SK-N-SH treated with all-trans-retinoic acid at 6 μM for 48 hours (cell line): ENCODE results near the gene SPHK2.

Experiments
- ARNTL ChIP-seq: fragments of 450-650 bp; formaldehyde crosslinking; IDR thresholded peaks from 2 replicates; pipeline ENCODE4 v1.5.0; 2020; ENCODE audit warnings: low read depth, mild to moderate bottlenecking, moderate library complexity, borderline replicate concordance
- ISL1 ChIP-seq: fragments of 250-450 bp; sonication (Bioruptor Pico); IDR thresholded peaks from 2 replicates; pipeline ENCODE4 v2.1.2; 2022; ENCODE audit warnings: mild to moderate bottlenecking, moderate library complexity
- PATZ1 ChIP-seq: fragments of 250-450 bp; sonication (Bioruptor Pico); IDR thresholded peaks from 2 replicates; pipeline ENCODE4 v1.8.0; 2020; ENCODE audit warnings: mild to moderate bottlenecking, moderate library complexity, borderline replicate concordance
- POU6F1 ChIP-seq: fragments of 250-450 bp; sonication (Bioruptor Pico); IDR thresholded peaks from 2 replicates; pipeline ENCODE4 v1.8.0; 2021; ENCODE audit warnings: low read depth, mild to moderate bottlenecking, moderate library complexity, borderline replicate concordance
- PPARA ChIP-seq: fragments of 250-450 bp; sonication (Bioruptor Pico); IDR thresholded peaks from 2 replicates; pipeline ENCODE4 v1.5.0; 2020; ENCODE audit warnings: mild to moderate bottlenecking, borderline replicate concordance
- RARB ChIP-seq: fragments of 250-450 bp; sonication (Bioruptor Pico); IDR thresholded peaks from 2 replicates; pipeline ENCODE4 v1.8.0; 2021; ENCODE audit warnings: mild to moderate bottlenecking, moderate library complexity
- ZNF70 ChIP-seq: fragments of 450-650 bp; formaldehyde crosslinking; IDR thresholded peaks from 2 replicates; pipeline ENCODE4 v1.5.0; 2020; ENCODE audit warnings: mild to moderate bottlenecking, moderate library complexity

DNA sequence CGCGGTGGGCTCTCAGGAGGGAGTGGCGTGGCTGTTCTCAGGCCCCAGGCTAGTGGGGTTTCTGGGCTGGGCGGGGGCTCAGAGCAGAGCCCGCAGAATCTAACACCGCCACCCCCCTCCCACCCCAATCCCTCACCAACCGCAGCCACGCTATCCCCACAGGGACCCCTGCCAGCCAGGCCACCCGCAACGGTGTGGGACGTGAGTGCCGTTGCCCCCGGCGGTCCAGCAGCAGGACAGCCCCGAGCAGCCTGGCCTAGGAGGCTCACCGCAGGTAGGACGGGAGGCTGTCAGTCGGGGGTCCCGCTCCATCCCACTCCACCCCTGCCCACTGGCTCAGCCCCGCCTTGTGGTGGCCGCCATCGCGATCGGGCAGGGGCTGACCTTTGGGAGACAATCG lies 53.7 kb downstream of the SPHK2 start, which contains the start of gene NTN5:
- no peak for TF ChIP-seq ISL1
- TF ChIP-seq PATZ1 (CRISPR knock-in tag): no peak
- no peak for TF ChIP-seq POU6F1
- TF ChIP-seq RARB (CRISPR knock-in tag): no peak
- TF ChIP-seq PPARA (CRISPR knock-in tag): no peak
- no peak for TF ChIP-seq ARNTL (CRISPR knock-in tag)
- TF ChIP-seq ZNF70 (CRISPR knock-in tag): no peak
